ENCODE measurements around the gene CABYR. TPM values are rescaled to one million over a fixed set of nuclear protein-coding genes. Genes with fewer than 3 reads are reported as not detected.
A peak's percentile ranks its signal among the peaks of the same experiment; 100 is the strongest.

Gene CABYR, protein sequence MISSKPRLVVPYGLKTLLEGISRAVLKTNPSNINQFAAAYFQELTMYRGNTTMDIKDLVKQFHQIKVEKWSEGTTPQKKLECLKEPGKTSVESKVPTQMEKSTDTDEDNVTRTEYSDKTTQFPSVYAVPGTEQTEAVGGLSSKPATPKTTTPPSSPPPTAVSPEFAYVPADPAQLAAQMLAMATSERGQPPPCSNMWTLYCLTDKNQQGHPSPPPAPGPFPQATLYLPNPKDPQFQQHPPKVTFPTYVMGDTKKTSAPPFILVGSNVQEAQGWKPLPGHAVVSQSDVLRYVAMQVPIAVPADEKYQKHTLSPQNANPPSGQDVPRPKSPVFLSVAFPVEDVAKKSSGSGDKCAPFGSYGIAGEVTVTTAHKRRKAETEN
- total RNA-seq = 1 to 10 TPM; 1.3 to 2.1 TPM

DNA sequence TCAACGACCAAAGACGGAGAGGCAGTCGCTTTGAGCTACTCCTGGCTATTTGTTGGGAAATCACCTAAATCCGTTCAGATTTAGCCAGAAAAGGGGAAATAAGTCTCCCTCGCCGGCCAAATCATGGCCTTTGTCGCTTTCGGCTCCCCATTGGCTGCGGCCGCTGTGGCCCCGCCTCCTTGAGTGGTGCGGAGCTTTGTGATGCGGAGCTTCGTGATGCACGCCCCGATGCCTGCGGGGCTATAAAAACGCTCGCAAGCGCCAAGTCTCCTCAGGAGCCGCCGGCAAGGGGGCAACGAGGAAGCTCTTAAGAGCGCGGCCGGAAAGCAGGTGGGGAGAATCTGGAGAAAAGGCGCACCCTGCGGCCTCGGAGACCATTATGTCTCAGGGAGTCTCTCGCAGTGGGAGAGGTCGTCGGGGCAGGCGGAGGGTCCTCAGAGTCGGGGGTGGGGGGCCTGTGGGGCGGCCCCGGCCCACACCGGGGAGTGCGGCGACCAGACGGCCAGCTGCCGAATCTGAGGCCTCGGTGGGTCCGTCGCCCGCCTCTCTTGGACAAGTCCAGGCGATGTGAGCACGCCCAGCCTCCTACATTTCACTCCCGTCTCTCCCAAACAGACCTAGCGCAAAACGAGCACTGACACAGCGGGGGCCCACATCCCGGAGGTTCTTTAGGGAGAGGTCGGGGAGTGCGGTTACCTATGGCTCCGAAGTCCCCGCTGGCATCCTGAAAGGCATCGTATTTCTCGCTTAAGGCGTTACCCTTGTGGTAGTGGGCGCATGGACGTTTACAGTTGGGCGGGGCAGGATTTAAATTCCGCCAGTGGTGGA, at the start of gene CABYR:
CABYR (plus strand) TSS at position 274 of the 828 bp plus-strand sequence. CDS start 4,053 bp downstream, outside the sequence.
- intact Hi-C loops (cut with micrococcal nuclease) = no loop called here
- Mint-ChIP-seq H3K27me3 (peaks cover 12% of the 10 kb centered on the region), H3K27ac (peak within 1 kb of the TSS; percentile 14), H3K9me3 (no peaks in the 10 kb centered on the region), H3K4me1 (ENCODE audit: low read depth) (peaks cover 11% of the 10 kb centered on the region), H3K4me3 (peak within 1 kb of the TSS; percentile 77), H3K36me3 (ENCODE audit: low read depth) (peaks cover 1% of the 10 kb centered on the region)
- ATAC-seq (peak; percentile 97), DNase-seq (peak; percentile 81)
- ChIA-PET CTCF (interaction anchor here (0.8 to 2.1 kb wide), 3 partner anchors 219 to 350 kb away, joined by 3 to 6 read pairs (median 5); no protein-coding TSS in a partner anchor), POLR2A (interaction anchor here (0.5 to 1.2 kb wide), 2 partner anchors 171 to 1454 kb away, joined by 3 read pairs; no protein-coding TSS in a partner anchor)
- TF ChIP-seq, protein P1, sequence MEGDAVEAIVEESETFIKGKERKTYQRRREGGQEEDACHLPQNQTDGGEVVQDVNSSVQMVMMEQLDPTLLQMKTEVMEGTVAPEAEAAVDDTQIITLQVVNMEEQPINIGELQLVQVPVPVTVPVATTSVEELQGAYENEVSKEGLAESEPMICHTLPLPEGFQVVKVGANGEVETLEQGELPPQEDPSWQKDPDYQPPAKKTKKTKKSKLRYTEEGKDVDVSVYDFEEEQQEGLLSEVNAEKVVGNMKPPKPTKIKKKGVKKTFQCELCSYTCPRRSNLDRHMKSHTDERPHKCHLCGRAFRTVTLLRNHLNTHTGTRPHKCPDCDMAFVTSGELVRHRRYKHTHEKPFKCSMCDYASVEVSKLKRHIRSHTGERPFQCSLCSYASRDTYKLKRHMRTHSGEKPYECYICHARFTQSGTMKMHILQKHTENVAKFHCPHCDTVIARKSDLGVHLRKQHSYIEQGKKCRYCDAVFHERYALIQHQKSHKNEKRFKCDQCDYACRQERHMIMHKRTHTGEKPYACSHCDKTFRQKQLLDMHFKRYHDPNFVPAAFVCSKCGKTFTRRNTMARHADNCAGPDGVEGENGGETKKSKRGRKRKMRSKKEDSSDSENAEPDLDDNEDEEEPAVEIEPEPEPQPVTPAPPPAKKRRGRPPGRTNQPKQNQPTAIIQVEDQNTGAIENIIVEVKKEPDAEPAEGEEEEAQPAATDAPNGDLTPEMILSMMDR (IDR thresholded peaks at IDR 0.05) = no peak

DNA sequence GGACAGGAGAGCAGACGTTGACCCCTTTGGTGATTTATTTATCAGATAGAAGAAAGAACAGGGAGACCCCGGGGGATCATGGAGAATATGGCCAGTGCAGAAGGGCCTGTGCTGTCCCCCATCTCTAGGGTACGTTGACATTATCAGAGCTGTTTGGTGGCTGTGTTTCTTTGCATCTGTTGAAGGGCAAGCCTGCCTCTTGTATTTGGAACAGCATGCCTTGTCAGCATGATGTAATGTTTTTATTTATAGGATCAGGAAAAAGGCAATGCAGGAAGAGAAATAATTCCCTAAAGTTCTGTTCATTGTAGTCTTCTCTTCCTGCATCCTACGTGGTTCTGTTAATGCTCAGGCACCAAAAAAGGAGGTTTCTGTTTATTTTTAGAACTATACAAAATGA, 49.8 kb upstream of the CABYR start:
- H3K36me3 Mint-ChIP-seq (ENCODE audit: low read depth) = peaks cover 27% of the 10 kb centered on the region
- ChIA-PET CTCF (interaction anchor here (1.4 kb wide), 1 partner anchor 29 kb away, joined by 4 read pairs; no protein-coding TSS in a partner anchor), POLR2A (interaction anchor here (1.5 kb wide), 1 partner anchor 106 kb away, joined by 3 read pairs; no protein-coding TSS in a partner anchor)
- H3K9me3 Mint-ChIP-seq = no peaks in the 10 kb centered on the region
- H3K4me3 Mint-ChIP-seq = no peak overlapping the region
- ATAC-seq (no peak), DNase-seq (no peak)
- no peak overlapping the region for H3K27ac Mint-ChIP-seq
- TF ChIP-seq, protein P1 (IDR thresholded peaks at IDR 0.05) = no peak
- intact Hi-C loops (cut with micrococcal nuclease) = no loop called here
- no peaks in the 10 kb centered on the region for H3K27me3 Mint-ChIP-seq
- H3K4me1 Mint-ChIP-seq (ENCODE audit: low read depth) = peaks cover 15% of the 10 kb centered on the region

DNA sequence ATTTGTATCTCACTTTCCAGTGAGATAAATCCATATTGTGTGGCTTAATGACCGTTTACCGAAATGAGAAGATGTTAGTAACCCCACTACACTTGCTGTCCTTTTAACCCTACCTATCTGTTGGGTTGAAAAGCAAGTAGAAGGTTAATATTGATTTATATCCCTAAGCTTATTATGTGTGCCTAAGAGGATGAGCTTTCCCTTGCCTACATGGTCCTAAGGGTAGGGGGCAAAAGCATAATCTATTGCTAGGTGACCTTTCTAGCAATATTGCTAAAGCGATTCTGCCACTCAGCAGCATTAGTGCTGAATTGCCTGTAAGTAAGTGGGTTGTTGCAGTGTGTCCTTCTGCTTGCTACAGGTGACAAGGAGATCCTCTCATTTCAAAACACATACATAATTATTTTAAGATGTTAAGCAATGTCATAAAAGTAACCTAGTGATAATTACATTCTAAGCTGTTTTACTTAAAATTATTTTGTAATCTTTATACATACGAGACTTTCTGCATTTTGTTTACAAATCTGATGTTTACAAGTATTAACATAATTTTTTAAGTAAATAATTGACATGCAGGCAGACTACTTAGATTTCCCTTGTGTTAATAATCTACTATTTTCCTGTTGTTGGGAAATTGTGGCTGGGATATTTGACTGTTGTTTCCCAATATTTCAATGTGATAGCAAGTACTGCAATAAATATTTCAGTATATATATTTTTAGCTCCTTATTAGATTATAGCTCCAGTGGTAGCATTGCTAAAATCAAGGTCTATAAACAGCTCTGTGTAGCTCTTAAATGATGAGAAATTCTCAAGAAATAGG, 49.1 kb upstream of the CABYR start:
- POLR2A ChIA-PET = interaction anchor here (0.7 to 1.5 kb wide), 2 partner anchors 107 to 212 kb away, joined by 3 read pairs; no protein-coding TSS in a partner anchor

DNA sequence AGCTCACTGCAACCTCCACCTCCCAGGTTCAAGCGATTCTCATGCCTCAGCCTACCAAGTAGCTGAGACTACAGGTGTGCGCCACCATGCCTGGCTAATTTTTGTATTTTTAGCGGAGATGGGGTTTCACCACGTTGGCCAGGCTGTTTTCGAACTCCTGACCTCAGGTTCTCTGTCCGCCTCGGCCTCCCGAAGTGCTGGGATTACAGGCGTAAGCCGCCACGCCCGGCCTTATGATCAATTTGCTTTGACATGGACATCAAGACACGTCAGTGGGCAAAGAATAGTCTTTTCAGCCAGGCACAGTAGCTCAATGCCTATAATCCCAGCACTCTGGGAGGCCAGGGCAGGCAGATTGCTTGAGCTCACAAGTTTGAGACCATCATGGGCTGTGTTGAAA, 48.0 kb upstream of the CABYR start:
- no peak overlapping the region for H3K27ac Mint-ChIP-seq
- CTCF ChIA-PET = interaction anchor here (0.6 to 1.3 kb wide), 2 partner anchors 14 to 24 kb away, joined by 3 read pairs; no protein-coding TSS in a partner anchor
- no peak overlapping the region for H3K4me3 Mint-ChIP-seq

More for the DNA sequence above, 49.1 kb upstream of the CABYR start:
- Mint-ChIP-seq H3K27me3 (no peaks in the 10 kb centered on the region), H3K4me3 (no peak overlapping the region), H3K9me3 (no peaks in the 10 kb centered on the region), H3K4me1 (ENCODE audit: low read depth) (peaks cover 21% of the 10 kb centered on the region), H3K36me3 (ENCODE audit: low read depth) (peaks cover 33% of the 10 kb centered on the region), H3K27ac (no peak overlapping the region)
- CTCF ChIA-PET = interaction anchor here (0.6 to 1.3 kb wide), 2 partner anchors 25 to 265 kb away, joined by 3 read pairs; no protein-coding TSS in a partner anchor
- TF ChIP-seq, protein P1 (IDR thresholded peaks at IDR 0.05) = no peak
- DNase-seq = no peak
- intact Hi-C loops (cut with micrococcal nuclease) = no loop called here
- no peak for ATAC-seq

More for the DNA sequence above, 48.0 kb upstream of the CABYR start:
- Mint-ChIP-seq H3K27me3 (no peaks in the 10 kb centered on the region), H3K9me3 (no peaks in the 10 kb centered on the region), H3K4me1 (ENCODE audit: low read depth) (peaks cover 26% of the 10 kb centered on the region), H3K36me3 (ENCODE audit: low read depth) (peaks cover 41% of the 10 kb centered on the region)
- DNase-seq (no peak), ATAC-seq (no peak)
- intact Hi-C loops (cut with micrococcal nuclease) = no loop called here
- POLR2A ChIA-PET = no interaction called here
- TF ChIP-seq, protein P1 (IDR thresholded peaks at IDR 0.05) = no peak
